Natural killer cell treated with Interleukin-12 subunit alpha and Interleukin-12 subunit beta and Interleukin-15 and Interleukin-18, amount 100 ng/mL, for 72 hours (primary cell): ENCODE measurements around the gene SF3B6. TPM values are rescaled to one million over a fixed set of nuclear protein-coding genes. Genes with fewer than 3 reads are reported as not detected.
"Not testable (repeated sequence)": the region's sequence is repeated elsewhere in the genome, so short reads cannot be mapped to it uniquely, and the experiment has no call there.

Experiments
- ATAC-seq, 2 donors: fragments of 150-1000 bp; cut with Tn5 transposase in 1 of 2; sonication (Bioruptor Pico), chemical (Tn5 transposase) in 1 of 2; 2 replicates each; pipeline ENCODE4 v1.10.0; 2021
- DNase-seq: peaks from one replicate; pipeline ENCODE4 v3.0.0; 2022; ENCODE audit warnings: low spot score
- H3K27ac Mint-ChIP-seq, 2 donors: 1 replicate in 1 of 2; 2 replicates in 1 of 2; pipeline ENCODE4 v1.8.0; 2022; ENCODE audit warnings: mixed read lengths in 2 of 2, mild to moderate bottlenecking in 1 of 2, moderate library complexity in 1 of 2
- H3K27me3 Mint-ChIP-seq, 2 donors: 1 replicate in 1 of 2; 2 replicates in 1 of 2; pipeline ENCODE4 v1.8.0; 2022; ENCODE audit warnings: mixed read lengths in 2 of 2
- H3K36me3 Mint-ChIP-seq: one replicate; pipeline ENCODE4 v1.8.0; 2022; ENCODE audit warnings: mixed read lengths
- H3K4me1 Mint-ChIP-seq, 2 donors: 1 replicate in 1 of 2; 2 replicates in 1 of 2; pipeline ENCODE4 v1.8.0; 2022; ENCODE audit warnings: low read depth in 2 of 2, mixed read lengths in 2 of 2, mild to moderate bottlenecking in 1 of 2
- H3K4me3 Mint-ChIP-seq: one replicate; pipeline ENCODE4 v1.8.0; 2022; ENCODE audit warnings: mixed read lengths
- H3K9me3 Mint-ChIP-seq: 2 replicates; pipeline ENCODE4 v1.8.0; 2022; ENCODE audit warnings: mixed read lengths
- total RNA-seq, 2 donors: library from RNA; stranded (reverse); gene quantifications; one replicate each; pipeline ENCODE4 v1.2.3, GENCODE V29; 2022

SF3B6 gene
- total RNA-seq, 2 donors from 2014 or later: 83.1 to 85.8 TPM

GRCh38 chr2:24106786-24107185 lies 30.7 kb upstream of the SF3B6 start:
- H3K9me3 Mint-ChIP-seq: peaks cover 7% of the 10 kb centered on the region
- H3K36me3 Mint-ChIP-seq: peaks cover 24% of the 10 kb centered on the region
- H3K27ac Mint-ChIP-seq: no peak overlapping the region
- H3K4me1 Mint-ChIP-seq: no peaks in the 10 kb centered on the region
- DNase-seq (no peak), ATAC-seq (no peak)
- no peaks in the 10 kb centered on the region for H3K27me3 Mint-ChIP-seq
- H3K4me3 Mint-ChIP-seq: no peak overlapping the region

GRCh38 chr2:24105816-24106215 lies 29.7 kb upstream of the SF3B6 start:
- no peak overlapping the region for H3K27ac Mint-ChIP-seq
- DNase-seq (no peak), ATAC-seq (no peak)
- H3K27me3 Mint-ChIP-seq: no peaks in the 10 kb centered on the region
- no peaks in the 10 kb centered on the region for H3K4me1 Mint-ChIP-seq
- peaks cover 7% of the 10 kb centered on the region for H3K9me3 Mint-ChIP-seq
- peaks cover 24% of the 10 kb centered on the region for H3K36me3 Mint-ChIP-seq
- no peak overlapping the region for H3K4me3 Mint-ChIP-seq

- Mint-ChIP-seq H3K4me1 (no peaks in the 10 kb centered on the region), H3K27me3 (no peaks in the 10 kb centered on the region), H3K9me3 (peaks cover 7% of the 10 kb centered on the region), H3K4me3 (no peak overlapping the region), H3K36me3 (peaks cover 24% of the 10 kb centered on the region), H3K27ac (no peak overlapping the region)
- ATAC-seq (no peak), DNase-seq (no peak)
Observed at GRCh38 chr2:24104906-24105305, 28.8 kb upstream of the SF3B6 start.

GRCh38 chr2:24104110-24104650 lies 28.1 kb upstream of the SF3B6 start:
- H3K27ac Mint-ChIP-seq: no peak overlapping the region
- no peak overlapping the region for H3K4me3 Mint-ChIP-seq
- DNase-seq: no peak
- peak in 1 of 2 donors; percentile 32 for ATAC-seq
- no peaks in the 10 kb centered on the region for H3K27me3 Mint-ChIP-seq
- H3K9me3 Mint-ChIP-seq: peaks cover 7% of the 10 kb centered on the region
- H3K36me3 Mint-ChIP-seq: peaks cover 31% of the 10 kb centered on the region
- H3K4me1 Mint-ChIP-seq: no peaks in the 10 kb centered on the region

GRCh38 chr2:24102677-24103076 lies 26.6 kb upstream of the SF3B6 start:
- no peaks in the 10 kb centered on the region for H3K27me3 Mint-ChIP-seq
- H3K27ac Mint-ChIP-seq: no peak overlapping the region
- H3K9me3 Mint-ChIP-seq: peaks cover 7% of the 10 kb centered on the region
- no peaks in the 10 kb centered on the region for H3K4me1 Mint-ChIP-seq
- no peak for ATAC-seq
- H3K4me3 Mint-ChIP-seq: no peak overlapping the region
- H3K36me3 Mint-ChIP-seq: peaks cover 36% of the 10 kb centered on the region
- DNase-seq: no peak

- DNase-seq: no peak
- no peak overlapping the region for H3K4me3 Mint-ChIP-seq
- H3K27me3 Mint-ChIP-seq: no peaks in the 10 kb centered on the region
- peaks cover 6% of the 10 kb centered on the region for H3K9me3 Mint-ChIP-seq
- no peak for ATAC-seq
- H3K36me3 Mint-ChIP-seq: peaks cover 35% of the 10 kb centered on the region
- H3K4me1 Mint-ChIP-seq: no peaks in the 10 kb centered on the region
- peak overlapping the region in 1 of 2 donors; percentile 57 for H3K27ac Mint-ChIP-seq
Observed at GRCh38 chr2:24101992-24102391, 25.9 kb upstream of the SF3B6 start.

GRCh38 chr2:24100732-24101131 lies 24.6 kb upstream of the SF3B6 start:
- H3K27ac Mint-ChIP-seq, ATAC-seq, H3K27me3 Mint-ChIP-seq, H3K4me3 Mint-ChIP-seq, H3K4me1 Mint-ChIP-seq, DNase-seq, H3K9me3 Mint-ChIP-seq: not testable (repeated sequence)
- H3K36me3 Mint-ChIP-seq: peaks cover 35% of the 10 kb centered on the region

GRCh38 chr2:24095171-24095677 lies 19.1 kb upstream of the SF3B6 start:
- not testable (repeated sequence) for H3K9me3 Mint-ChIP-seq, ATAC-seq, H3K27me3 Mint-ChIP-seq, H3K4me3 Mint-ChIP-seq, H3K27ac Mint-ChIP-seq, DNase-seq, H3K4me1 Mint-ChIP-seq
- H3K36me3 Mint-ChIP-seq: peaks cover 31% of the 10 kb centered on the region

- H3K36me3 Mint-ChIP-seq: peaks cover 19% of the 10 kb centered on the region
- not testable (repeated sequence) for H3K4me1 Mint-ChIP-seq, H3K4me3 Mint-ChIP-seq, H3K27ac Mint-ChIP-seq, ATAC-seq, DNase-seq, H3K9me3 Mint-ChIP-seq, H3K27me3 Mint-ChIP-seq
Observed at GRCh38 chr2:24093270-24093669, 17.1 kb upstream of the SF3B6 start.

GRCh38 chr2:24088821-24089359 lies 12.8 kb upstream of the SF3B6 start:
- no peaks in the 10 kb centered on the region for H3K36me3 Mint-ChIP-seq
- no peak for DNase-seq
- H3K27ac Mint-ChIP-seq: no peak overlapping the region
- no peak for ATAC-seq
- H3K4me3 Mint-ChIP-seq: no peak overlapping the region
- H3K9me3 Mint-ChIP-seq: peaks cover 3% of the 10 kb centered on the region
- peaks cover 5 to 14% of the 10 kb centered on the region in 2 donors for H3K4me1 Mint-ChIP-seq
- no peaks in the 10 kb centered on the region for H3K27me3 Mint-ChIP-seq

- Mint-ChIP-seq H3K9me3 (no peaks in the 10 kb centered on the region), H3K27ac (no peak overlapping the region), H3K36me3 (no peaks in the 10 kb centered on the region), H3K4me3 (no peak overlapping the region), H3K27me3 (no peaks in the 10 kb centered on the region), H3K4me1 (peaks cover 9 to 24% of the 10 kb centered on the region in 2 donors)
- ATAC-seq (no peak), DNase-seq (no peak)
Observed at GRCh38 chr2:24087032-24087431, 10.9 kb upstream of the SF3B6 start.

- DNase-seq (no peak), ATAC-seq (no peak)
- no peaks in the 10 kb centered on the region for H3K36me3 Mint-ChIP-seq
- H3K4me1 Mint-ChIP-seq: peaks cover 9 to 24% of the 10 kb centered on the region in 2 donors
- no peak overlapping the region for H3K27ac Mint-ChIP-seq
- H3K27me3 Mint-ChIP-seq: no peaks in the 10 kb centered on the region
- no peak overlapping the region for H3K4me3 Mint-ChIP-seq
- H3K9me3 Mint-ChIP-seq: no peaks in the 10 kb centered on the region
Observed at GRCh38 chr2:24086241-24086640, 10.1 kb upstream of the SF3B6 start.

- Mint-ChIP-seq H3K4me3 (peak overlapping the region; percentile 87), H3K27ac (peak overlapping the region; percentile 6 to 53), H3K36me3 (no peaks in the 10 kb centered on the region), H3K4me1 (peaks cover 9 to 24% of the 10 kb centered on the region in 2 donors), H3K9me3 (no peaks in the 10 kb centered on the region), H3K27me3 (no peaks in the 10 kb centered on the region)
- DNase-seq: no peak
- ATAC-seq: no peak
Observed at GRCh38 chr2:24085200-24085489, 9.0 kb upstream of the SF3B6 start.

GRCh38 chr2:24084386-24085199 lies 8.5 kb upstream of the SF3B6 start, which contains the start of gene TP53I3:
Gene TP53I3, minus strand, starts transcription at chr2:24084834. Its CDS starts 508 bp downstream, at chr2:24084326.
- H3K9me3 Mint-ChIP-seq: no peaks in the 10 kb centered on the region
- no peaks in the 10 kb centered on the region for H3K27me3 Mint-ChIP-seq
- DNase-seq (peak; percentile 88), ATAC-seq (peak; percentile 96 to 97)
- peak within 1 kb of the TSS; percentile 87 for H3K4me3 Mint-ChIP-seq
- H3K36me3 Mint-ChIP-seq: no peaks in the 10 kb centered on the region
- peak within 1 kb of the TSS; percentile 53 to 69 for H3K27ac Mint-ChIP-seq
- H3K4me1 Mint-ChIP-seq: peaks cover 9 to 24% of the 10 kb centered on the region in 2 donors
